ENCODE measurements around the gene LMNTD2. TPM values are rescaled to one million over a fixed set of nuclear protein-coding genes. Genes with fewer than 3 reads are reported as not detected.

Gene LMNTD2
- total RNA-seq, 1 donor from 2014 or later = 1.9 TPM

DNA sequence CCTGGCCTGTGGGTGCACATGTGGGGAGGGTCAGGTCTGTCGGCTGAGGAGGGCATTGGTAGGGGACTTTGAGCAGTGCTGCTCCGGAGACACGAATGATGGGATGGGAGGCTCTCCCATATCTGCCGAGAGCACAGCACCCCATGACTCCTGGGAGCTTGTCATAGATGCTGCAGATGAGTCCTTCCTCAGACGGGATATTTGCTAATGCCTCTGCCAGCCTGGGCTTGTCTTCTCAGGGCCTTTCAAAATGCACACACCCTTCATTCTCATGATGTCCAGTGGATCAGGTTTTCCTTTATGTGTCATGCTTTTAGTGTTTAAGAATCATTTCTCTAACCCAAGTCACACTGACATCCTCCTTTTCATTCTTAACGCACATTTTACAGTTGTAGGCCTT lies 45.4 kb downstream of the LMNTD2 start:
- no peak for DNase-seq (ENCODE audit: low read depth)
- TF ChIP-seq, protein P1, sequence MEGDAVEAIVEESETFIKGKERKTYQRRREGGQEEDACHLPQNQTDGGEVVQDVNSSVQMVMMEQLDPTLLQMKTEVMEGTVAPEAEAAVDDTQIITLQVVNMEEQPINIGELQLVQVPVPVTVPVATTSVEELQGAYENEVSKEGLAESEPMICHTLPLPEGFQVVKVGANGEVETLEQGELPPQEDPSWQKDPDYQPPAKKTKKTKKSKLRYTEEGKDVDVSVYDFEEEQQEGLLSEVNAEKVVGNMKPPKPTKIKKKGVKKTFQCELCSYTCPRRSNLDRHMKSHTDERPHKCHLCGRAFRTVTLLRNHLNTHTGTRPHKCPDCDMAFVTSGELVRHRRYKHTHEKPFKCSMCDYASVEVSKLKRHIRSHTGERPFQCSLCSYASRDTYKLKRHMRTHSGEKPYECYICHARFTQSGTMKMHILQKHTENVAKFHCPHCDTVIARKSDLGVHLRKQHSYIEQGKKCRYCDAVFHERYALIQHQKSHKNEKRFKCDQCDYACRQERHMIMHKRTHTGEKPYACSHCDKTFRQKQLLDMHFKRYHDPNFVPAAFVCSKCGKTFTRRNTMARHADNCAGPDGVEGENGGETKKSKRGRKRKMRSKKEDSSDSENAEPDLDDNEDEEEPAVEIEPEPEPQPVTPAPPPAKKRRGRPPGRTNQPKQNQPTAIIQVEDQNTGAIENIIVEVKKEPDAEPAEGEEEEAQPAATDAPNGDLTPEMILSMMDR (IDR thresholded peaks at IDR 0.05; ENCODE audit: insufficient read depth, low read length, poor library complexity, severe bottlenecking) = no peak
- H3K4me3 ChIP-seq (ENCODE audit: low read depth, low read length) = no peak overlapping the region
- H3K27me3 ChIP-seq (ENCODE audit: control insufficient read depth, insufficient read depth, low read length) = no peaks in the 10 kb centered on the region
- H3K36me3 ChIP-seq (ENCODE audit: control insufficient read depth, insufficient read depth, low read length) = no peaks in the 10 kb centered on the region

- DNase-seq (ENCODE audit: low read depth) = no peak
Observed at GRCh38 chr11:514606-515005, 45.9 kb downstream of the LMNTD2 start.

GRCh38 chr11:512761-513595 lies 47.6 kb downstream of the LMNTD2 start:
- no peaks in the 10 kb centered on the region for H3K36me3 ChIP-seq (ENCODE audit: control insufficient read depth, insufficient read depth, low read length)
- H3K27me3 ChIP-seq (ENCODE audit: control insufficient read depth, insufficient read depth, low read length) = no peaks in the 10 kb centered on the region
- no peak for DNase-seq (ENCODE audit: low read depth)
- TF ChIP-seq, protein P1 (IDR thresholded peaks at IDR 0.05; ENCODE audit: insufficient read depth, low read length, poor library complexity, severe bottlenecking) = no peak
- H3K4me3 ChIP-seq (ENCODE audit: low read depth, low read length) = no peak overlapping the region

More at GRCh38 chr11:514606-515005, 45.9 kb downstream of the LMNTD2 start:
- H3K36me3 ChIP-seq (ENCODE audit: control insufficient read depth, insufficient read depth, low read length) = no peaks in the 10 kb centered on the region
- H3K4me3 ChIP-seq (ENCODE audit: low read depth, low read length) = no peak overlapping the region
- H3K27me3 ChIP-seq (ENCODE audit: control insufficient read depth, insufficient read depth, low read length) = no peaks in the 10 kb centered on the region
- TF ChIP-seq, protein P1 (IDR thresholded peaks at IDR 0.05; ENCODE audit: insufficient read depth, low read length, poor library complexity, severe bottlenecking) = no peak

DNA sequence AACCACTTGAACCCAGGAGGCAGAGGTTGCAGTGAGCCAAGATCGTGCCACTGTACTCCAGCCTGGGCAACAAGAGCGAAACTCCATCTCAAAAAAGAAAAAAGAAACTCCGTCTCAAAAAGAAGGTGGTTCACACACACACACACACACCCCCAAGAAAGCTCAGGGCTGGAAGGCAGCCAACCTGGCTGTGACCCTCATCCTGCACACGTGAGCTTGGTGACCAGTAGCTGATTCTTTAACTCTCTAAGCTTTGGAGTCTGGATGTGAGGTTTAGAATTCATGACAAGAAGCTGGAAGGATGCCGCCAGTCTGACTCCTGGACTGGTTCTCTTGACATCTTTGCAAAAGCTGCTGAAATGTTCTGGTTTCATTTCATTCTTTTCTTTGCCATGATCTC lies 51.6 kb downstream of the LMNTD2 start:
- Histone ChIP-seq H3K27me3 (ENCODE audit: control insufficient read depth, insufficient read depth, low read length) (no peaks in the 10 kb centered on the region), H3K4me3 (ENCODE audit: low read depth, low read length) (no peak overlapping the region), H3K36me3 (ENCODE audit: control insufficient read depth, insufficient read depth, low read length) (no peaks in the 10 kb centered on the region)
- TF ChIP-seq, protein P1 (IDR thresholded peaks at IDR 0.05; ENCODE audit: insufficient read depth, low read length, poor library complexity, severe bottlenecking) = no peak
- DNase-seq (ENCODE audit: low read depth) = no peak

- H3K27me3 ChIP-seq (ENCODE audit: control insufficient read depth, insufficient read depth, low read length) = no peaks in the 10 kb centered on the region
- DNase-seq (ENCODE audit: low read depth) = no peak
- H3K36me3 ChIP-seq (ENCODE audit: control insufficient read depth, insufficient read depth, low read length) = no peaks in the 10 kb centered on the region
- TF ChIP-seq, protein P1 (IDR thresholded peaks at IDR 0.05; ENCODE audit: insufficient read depth, low read length, poor library complexity, severe bottlenecking) = no peak
- peak overlapping the region; percentile 67 for H3K4me3 ChIP-seq (ENCODE audit: low read depth, low read length)
Observed at GRCh38 chr11:507727-508515, 52.6 kb downstream of the LMNTD2 start.
